IMR-90 (cell line): ENCODE measurements around the gene NLRP3. TPM values are rescaled to one million over a fixed set of nuclear protein-coding genes. Genes with fewer than 3 reads are reported as not detected.

Experiments used
- ATAC-seq: fragments of 200-7000 bp; cut with Tn5 transposase; 2 replicates; pipeline ENCODE4 v1.9.1; 2020; ENCODE audit warnings: low read depth, mild to moderate bottlenecking, moderate library complexity
- BruUV-seq: library from RNA; stranded (reverse); fragments of 400-500 nt; replicated peaks from 2 replicates; lab custom pipeline; 2021; lab: Mats Ljungman, UMichigan
- CTCF ChIA-PET: fragments of 300-600 bp; formaldehyde crosslinking; extraction: SDS; loops from one replicate; lab custom pipeline; 2021; ENCODE audit warnings: antibody characterized with exemption; lab: Yijun Ruan, JAX
- POLR2A ChIA-PET: fragments of 300-600 bp; sonication (Branson Sonifier 250); formaldehyde crosslinking; loops from one replicate; lab custom pipeline; 2022; ENCODE audit warnings: antibody characterized with exemption; ENCODE audit not compliant: unreplicated experiment; lab: Charles Lee
- DNase-seq: peaks from one replicate; pipeline ENCODE4 v3.0.0; 2013
- H2AFZ ChIP-seq: replicated peaks from 2 replicates; pipeline ENCODE3; 2013; ENCODE audit warnings: low read length, mild to moderate bottlenecking; ENCODE audit not compliant: poor library complexity
- H2AK5ac ChIP-seq: 2 replicates; pipeline ENCODE4 v1.6.1; 2013; ENCODE audit warnings: low read depth, low read length, inconsistent platforms
- H2AK9ac ChIP-seq: replicated peaks from 2 replicates; pipeline ENCODE3; 2013; ENCODE audit warnings: mild to moderate bottlenecking, low read depth, low read length, moderate library complexity; ENCODE audit not compliant: poor library complexity
- H2BK120ac ChIP-seq: 2 replicates; pipeline ENCODE4 v1.6.1; 2013; ENCODE audit warnings: low read depth, low read length, inconsistent platforms
- H2BK15ac ChIP-seq: 3 replicates; pipeline ENCODE4 v1.6.1; 2013; ENCODE audit warnings: low read depth, low read length, inconsistent platforms
- H2BK20ac ChIP-seq: 2 replicates; pipeline ENCODE4 v1.6.1; 2013; ENCODE audit warnings: low read depth, mild to moderate bottlenecking, inconsistent platforms, low read length, moderate library complexity
- H2BK5ac ChIP-seq: 2 replicates; pipeline ENCODE4 v1.6.1; 2013; ENCODE audit warnings: mild to moderate bottlenecking, low read depth, low read length, inconsistent platforms; ENCODE audit not compliant: poor library complexity, severe bottlenecking
- H3K14ac ChIP-seq: replicated peaks from 2 replicates; pipeline ENCODE4 v1.6.1; 2013; ENCODE audit warnings: low read depth, low read length, inconsistent platforms
- H3K18ac ChIP-seq: 2 replicates; pipeline ENCODE4 v1.6.1; 2013; ENCODE audit warnings: low read depth, low read length, control low read depth
- H3K23ac ChIP-seq: 2 replicates; pipeline ENCODE4 v1.6.1; 2013; ENCODE audit warnings: low read depth, low read length, inconsistent platforms
- H3K27ac ChIP-seq: 2 replicates; pipeline ENCODE4 v1.5.1; 2013; ENCODE audit warnings: mild to moderate bottlenecking, control low read depth, low read length; ENCODE audit not compliant: insufficient read depth
- H3K27me3 ChIP-seq: 2 replicates; pipeline ENCODE4 v1.6.1; 2013; ENCODE audit warnings: low read length; ENCODE audit not compliant: control insufficient read depth, insufficient read depth
- H3K36me3 ChIP-seq: 2 replicates; pipeline ENCODE4 v1.6.1; 2013; ENCODE audit warnings: low read length, mixed read lengths; ENCODE audit not compliant: control insufficient read depth, insufficient read depth
- H3K4ac ChIP-seq: 2 replicates; pipeline ENCODE4 v1.6.1; 2013; ENCODE audit warnings: low read depth, low read length, inconsistent platforms
- H3K4me1 ChIP-seq: 2 replicates; pipeline ENCODE4 v1.6.1; 2013; ENCODE audit warnings: low read length, mixed read lengths; ENCODE audit not compliant: control insufficient read depth, insufficient read depth
- H3K4me2 ChIP-seq: 2 replicates; pipeline ENCODE4 v1.6.1; 2013; ENCODE audit warnings: low read depth, mild to moderate bottlenecking, control low read depth, low read length, moderate library complexity
- H3K4me3 ChIP-seq: 2 replicates; pipeline ENCODE4 v1.5.1; 2013; ENCODE audit warnings: low read depth, mild to moderate bottlenecking, control low read depth, low read length, moderate library complexity; ENCODE audit not compliant: insufficient read depth
- H3K56ac ChIP-seq: 2 replicates; pipeline ENCODE4 v1.6.1; 2013; ENCODE audit warnings: low read length, inconsistent platforms; ENCODE audit not compliant: insufficient read depth; ENCODE audit errors: extremely low read depth
- H3K79me1 ChIP-seq, 2 experiments: 2 replicates each; pipeline ENCODE4 v1.6.1; 2013; ENCODE audit warnings: low read length in 2 of 2, inconsistent platforms in 1 of 2, low read depth in 1 of 2
- H3K9ac ChIP-seq: 2 replicates; pipeline ENCODE4 v1.6.1; 2013; ENCODE audit warnings: low read depth, low read length, control low read depth
- H3K9me1 ChIP-seq: 2 replicates; pipeline ENCODE4 v1.6.1; 2013; ENCODE audit warnings: low read length, inconsistent platforms; ENCODE audit not compliant: insufficient read depth
- H3K9me3 ChIP-seq: 2 replicates; pipeline ENCODE4 v1.6.1; 2013; ENCODE audit warnings: low read length; ENCODE audit not compliant: control insufficient read depth, insufficient read depth
- H4K20me1 ChIP-seq: 2 replicates; pipeline ENCODE4 v1.6.1; 2013; ENCODE audit warnings: low read length, inconsistent platforms; ENCODE audit not compliant: insufficient read depth
- H4K5ac ChIP-seq: 2 replicates; pipeline ENCODE4 v1.6.1; 2013; ENCODE audit warnings: mild to moderate bottlenecking, low read depth, low read length, control low read depth
- H4K8ac ChIP-seq, 2 experiments: 2 replicates each; pipeline ENCODE4 v1.6.1; 2013; ENCODE audit warnings: low read depth in 2 of 2, low read length in 2 of 2, control low read depth in 1 of 2, inconsistent platforms in 1 of 2
- H4K91ac ChIP-seq: 2 replicates; pipeline ENCODE4 v1.6.1; 2013; ENCODE audit warnings: low read depth, low read length, inconsistent platforms; ENCODE audit not compliant: insufficient read depth
- MAZ ChIP-seq: IDR thresholded peaks from 2 replicates; pipeline ENCODE4 v1.6.1; 2012; ENCODE audit warnings: low read depth, mild to moderate bottlenecking, low read length, improper control_type of control experiment, moderate library complexity, borderline replicate concordance
- WGBS, 2 experiments: methylation state at CpG; one replicate each; pipeline versions ENCODE4 v1.1.5 to v1.1.7; 2013; ENCODE audit warnings: missing lambda C conversion rate in 2 of 2; ENCODE audit not compliant: insufficient read length in 1 of 2; ENCODE audit errors: extremely low coverage in 2 of 2; 5-methylcytosine and 5-hydroxymethylcytosine counted together
- dilution Hi-C: fragments of 300-500 bp; cut with HindIII; formaldehyde crosslinking; loops from one replicate; pipeline ENCODE4 v1.14.3; 2018; ENCODE audit warnings: low sequenced_read_pairs; ENCODE audit not compliant: unreplicated experiment
- in situ Hi-C: fragments of 300-500 bp; cut with MboI; formaldehyde crosslinking; loops from 3 replicates; pipeline ENCODE4 v1.14.3; 2019; ENCODE audit warnings: low sequenced_read_pairs, inconsistent platforms, mixed read lengths
- intact Hi-C: fragments of 100-400 bp; cut with micrococcal nuclease; formaldehyde crosslinking; loops from 2 replicates; pipeline ENCODE4 v1.10.0; 2022
- polyA plus RNA-seq, 3 experiments: library from polyadenylated mRNA; depleted of rRNA; stranded (reverse); fragments of >200 nt; gene quantifications; 2 replicates each; pipeline ENCODE4 v1.2.3, GENCODE V29; 2012; ENCODE audit warnings: low replicate concordance in 1 of 3
- total RNA-seq: library from RNA; depleted of rRNA; stranded (reverse); fragments of >200 nt; gene quantifications from 2 replicates; pipeline ENCODE4 v1.2.3, GENCODE V29; 2012

NLRP3 gene
- total and polyA plus RNA-seq, 2 of the 4 experiments (the other 2 are of a cell fraction): 0.18 TPM; not detected in 1

DNA sequence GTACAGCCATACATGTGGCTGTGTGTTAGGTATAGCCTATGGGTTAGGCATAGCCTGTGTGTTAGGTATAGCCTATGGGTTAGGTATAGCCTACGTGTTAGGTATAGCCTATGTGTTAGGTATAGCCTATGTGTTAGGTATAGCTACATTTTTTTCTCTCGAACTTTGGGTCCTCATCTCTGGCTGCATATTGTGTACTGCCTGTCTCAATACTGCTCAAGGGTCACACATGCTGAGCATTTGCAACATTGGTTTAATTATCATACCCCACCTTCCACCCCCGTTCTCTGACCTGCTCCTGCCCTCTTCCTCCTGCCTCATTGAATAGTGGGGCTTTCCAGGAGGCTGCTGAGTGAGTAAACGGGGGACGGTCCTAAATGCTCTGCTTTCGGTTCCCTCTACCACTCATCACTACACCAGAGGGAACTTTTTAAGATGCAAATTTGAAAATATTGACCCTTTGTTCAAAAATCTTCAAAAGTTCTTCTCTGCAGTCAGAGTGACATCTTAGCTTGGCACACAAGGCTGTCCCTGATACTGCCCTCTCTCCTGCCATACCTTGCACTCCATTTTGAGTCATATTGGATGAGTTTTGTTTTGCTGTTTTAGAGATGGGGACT is 24.1 kb downstream of the NLRP3 start:
- no peaks in the 10 kb centered on the region for H3K79me1 ChIP-seq
- TF ChIP-seq MAZ: no peak
- no peak overlapping the region for H3K4ac ChIP-seq
- no TSS peak for BruUV-seq
- no peak overlapping the region for H2BK20ac ChIP-seq
- H3K36me3 ChIP-seq: no peaks in the 10 kb centered on the region
- H2AK5ac ChIP-seq: no peak overlapping the region
- in situ Hi-C loops: no loop called here
- H3K27ac ChIP-seq: no peak overlapping the region
- H2AK9ac ChIP-seq: no peak overlapping the region
- no peak overlapping the region for H3K4me2 ChIP-seq
- WGBS, 2 experiments: no CpG with 5 or more reads among the region's 6 CpGs
- no peak overlapping the region for H3K9ac ChIP-seq
- dilution Hi-C loops: no loop called here
- H3K23ac ChIP-seq: no peak overlapping the region
- H2BK120ac ChIP-seq: no peak overlapping the region
- H3K4me1 ChIP-seq: no peaks in the 10 kb centered on the region
- no peak overlapping the region for H4K5ac ChIP-seq
- no peak overlapping the region for H2BK5ac ChIP-seq
- no peak overlapping the region for H4K8ac ChIP-seq
- H3K9me1 ChIP-seq: no peaks in the 10 kb centered on the region
- no peak overlapping the region for H3K56ac ChIP-seq
- H2BK15ac ChIP-seq: no peak overlapping the region
- intact Hi-C loops: no loop called here
- H3K9me3 ChIP-seq: no peaks in the 10 kb centered on the region
- no peaks in the 10 kb centered on the region for H3K27me3 ChIP-seq
- no peak overlapping the region for H3K4me3 ChIP-seq
- CTCF ChIA-PET: no interaction called here
- H3K14ac ChIP-seq: no peak overlapping the region
- H3K18ac ChIP-seq: no peak overlapping the region
- no peak for ATAC-seq
- POLR2A ChIA-PET: no interaction called here
- H4K20me1 ChIP-seq: no peaks in the 10 kb centered on the region
- H2AFZ ChIP-seq: no peak overlapping the region
- no peak for DNase-seq
- no peak overlapping the region for H4K91ac ChIP-seq
